Small intestine (tissue), 16 donors: Measurements from ENCODE around the gene P2RY11. TPM values are rescaled to one million over a fixed set of nuclear protein-coding genes. Genes with fewer than 3 reads are reported as not detected.

Source experiments
- DNase-seq, 2 donors: peaks; one replicate each; pipeline versions ENCODE4 v3.0.0 to v3.0.0-alpha.2; 2013
- FAIRE-seq: peaks from 2 replicates; lab custom pipeline; 2012; peaks lifted over from hg19 to GRCh38; lab: Jason Lieb, UNC
- H3K27ac ChIP-seq, 3 donors: one replicate each; pipeline ENCODE4 v1.5.1; 2013; ENCODE audit warnings: low read length in 2 of 3, mild to moderate bottlenecking in 2 of 3, control low read depth in 1 of 3, inconsistent platforms in 1 of 3, low read depth in 1 of 3, moderate library complexity in 1 of 3
- H3K27me3 ChIP-seq, 3 donors: one replicate each; pipeline ENCODE4 v1.6.1; 2013; ENCODE audit warnings: low read length in 3 of 3, inconsistent platforms in 1 of 3; ENCODE audit not compliant: control insufficient read depth in 3 of 3, insufficient read depth in 3 of 3
- H3K36me3 ChIP-seq, 3 donors: one replicate each; pipeline ENCODE4 v1.6.1; 2013; ENCODE audit warnings: low read length in 3 of 3, inconsistent platforms in 1 of 3, low read depth in 1 of 3, mild to moderate bottlenecking in 1 of 3, moderate library complexity in 1 of 3; ENCODE audit not compliant: control insufficient read depth in 3 of 3, insufficient read depth in 2 of 3
- H3K4me1 ChIP-seq, 3 donors: one replicate each; pipeline ENCODE4 v1.6.1; 2013; ENCODE audit warnings: low read length in 2 of 3, inconsistent platforms in 1 of 3, low read depth in 1 of 3, mild to moderate bottlenecking in 1 of 3, moderate library complexity in 1 of 3; ENCODE audit not compliant: control insufficient read depth in 3 of 3, insufficient read depth in 2 of 3
- H3K4me3 ChIP-seq, 3 donors: one replicate each; pipeline ENCODE4 v1.5.1; 2013; ENCODE audit warnings: low read length in 3 of 3, control low read depth in 1 of 3, inconsistent platforms in 1 of 3, low read depth in 1 of 3, mild to moderate bottlenecking in 1 of 3, moderate library complexity in 1 of 3
- H3K9me3 ChIP-seq, 2 donors: one replicate each; pipeline ENCODE4 v1.6.1; 2013; ENCODE audit warnings: low read depth in 1 of 2, low read length in 1 of 2; ENCODE audit not compliant: control insufficient read depth in 2 of 2, insufficient read depth in 1 of 2
- WGBS, 3 donors: extraction: QIAGEN DNeasy Blood & Tissue Kit; methylation state at CpG; one replicate each; pipeline ENCODE4 v1.1.7; 2013; 5-methylcytosine and 5-hydroxymethylcytosine counted together
- long read RNA-seq, 10 donors: transcript quantifications; one replicate each; lab custom pipeline, GENCODE V29; 2026
- polyA plus RNA-seq, 4 donors: library from polyadenylated mRNA; stranded (reverse) in 3 of 4; unstranded in 1 of 4; fragments of 200-250 nt in 3 of 4; fragments of 120-200 nt in 1 of 4; gene quantifications; one replicate each; pipeline versions ENCODE4 v1.2.1 to v1.2.3, GENCODE V29; 2013
- donor health status: healthy with polysubstance abuse.
- donor health status: control.
- donor health status: control.
- donor health status: Bipolar disorder and iron deficiency.
- donor health status: healthy.

Gene P2RY11, protein sequence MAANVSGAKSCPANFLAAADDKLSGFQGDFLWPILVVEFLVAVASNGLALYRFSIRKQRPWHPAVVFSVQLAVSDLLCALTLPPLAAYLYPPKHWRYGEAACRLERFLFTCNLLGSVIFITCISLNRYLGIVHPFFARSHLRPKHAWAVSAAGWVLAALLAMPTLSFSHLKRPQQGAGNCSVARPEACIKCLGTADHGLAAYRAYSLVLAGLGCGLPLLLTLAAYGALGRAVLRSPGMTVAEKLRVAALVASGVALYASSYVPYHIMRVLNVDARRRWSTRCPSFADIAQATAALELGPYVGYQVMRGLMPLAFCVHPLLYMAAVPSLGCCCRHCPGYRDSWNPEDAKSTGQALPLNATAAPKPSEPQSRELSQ
- 10 to 100 TPM in 2 of 4 donors, 1 to 10 TPM in 2; 3.8 to 14.6 (median 9.9) TPM for polyA plus RNA-seq
- long read RNA-seq, donor 1 = 0 reads
- long read RNA-seq, donor 2 = 0 reads
- long read RNA-seq, donor 3 = 0 reads
- long read RNA-seq, donor 4 = 0 reads
- long read RNA-seq, donor 5 = 0 reads
- long read RNA-seq, donor 6, partial matches to known transcripts = 0 of 2 reads
- long read RNA-seq, donor 6, other reads (novel, unspliced or antisense) = 0 of 2 reads
- long read RNA-seq, donor 7 = 0 reads
- long read RNA-seq, donor 8, partial matches to known transcripts = 5 of 30 reads
- long read RNA-seq, donor 8, other reads (novel, unspliced or antisense) = 25 of 30 reads
- long read RNA-seq, donor 9 = 0 reads
- long read RNA-seq, donor 10 = 0 reads

DNA sequence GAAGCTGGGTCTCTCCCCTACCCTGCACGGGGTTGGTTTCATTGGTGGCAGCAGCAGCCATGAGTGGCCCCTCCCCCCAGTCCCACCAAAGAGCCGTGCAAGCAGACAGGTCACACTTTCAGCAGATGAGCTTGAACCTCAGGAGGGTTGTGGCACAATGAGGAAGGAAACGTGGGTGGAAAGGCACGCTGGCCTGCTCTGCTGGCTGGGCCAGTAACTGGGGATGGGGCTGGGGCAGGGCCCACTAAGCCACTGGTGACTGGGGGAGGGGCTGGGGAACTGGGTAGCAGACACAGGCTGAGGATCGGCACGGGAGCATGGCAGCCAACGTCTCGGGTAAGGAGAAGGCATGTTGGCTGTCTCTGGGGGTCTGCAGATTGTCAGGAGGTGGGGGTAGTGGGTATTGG, at the start of gene P2RY11:
Gene P2RY11 (plus strand): TSS at position 289 of the 407 bp plus-strand sequence. CDS start 29 bp downstream, at position 318.
- Histone ChIP-seq H3K27ac (peak within 1 kb of the TSS in 2 of 3 donors; percentile 2 to 42), H3K36me3 (peaks cover 12 to 85% (median 29%) of the 10 kb centered on the region in 3 donors)
- 52 to 68% (median 56%) methylated on average over 8 of the region's 8 CpGs for WGBS, 3 donors

DNA sequence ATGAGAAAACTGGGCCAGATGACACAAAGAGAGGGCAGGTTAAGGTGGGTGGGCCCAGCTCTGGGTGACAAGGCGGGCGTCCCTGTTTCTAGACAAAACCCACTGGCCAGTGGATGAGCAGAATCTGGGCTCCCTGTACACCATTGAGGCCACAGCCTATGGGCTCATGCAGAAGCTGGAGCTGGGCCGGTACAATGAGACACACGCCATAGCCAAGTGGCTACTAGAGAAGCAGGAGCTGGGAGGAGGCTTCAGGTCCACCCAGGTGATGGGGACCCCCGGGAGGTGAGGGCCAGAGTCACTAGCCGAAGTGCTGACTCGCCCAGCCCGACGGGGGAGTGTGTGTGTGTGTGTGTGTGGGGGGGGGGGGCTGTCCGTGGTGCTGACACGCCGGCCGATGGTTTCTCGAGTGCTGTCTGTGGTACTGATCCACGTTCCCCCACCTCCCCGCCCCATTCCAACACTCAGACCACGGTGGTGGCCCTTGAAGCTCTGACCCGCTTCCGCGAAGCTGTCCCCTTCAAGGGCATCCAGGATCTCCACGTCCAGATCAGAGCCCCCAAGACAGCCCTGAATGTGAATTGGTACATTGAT, 49.7 kb upstream of the P2RY11 start:
- Histone ChIP-seq H3K9me3 (no peaks in the 10 kb centered on the region), H3K4me1 (no peaks in the 10 kb centered on the region), H3K4me3 (no peak overlapping the region), H3K36me3 (no peaks in the 10 kb centered on the region), H3K27ac (no peak overlapping the region), H3K27me3 (no peaks in the 10 kb centered on the region)
- 32 to 43% (median 32%) methylated on average over 14 to 21 of the region's 21 CpGs for WGBS, 3 donors
- FAIRE-seq (no peak), DNase-seq (no peak)

More for the DNA sequence above, at the start of gene P2RY11:
- DNase-seq (peak in 1 of 2 donors; percentile 50), FAIRE-seq (no peak)
- H3K9me3 ChIP-seq = no peaks in the 10 kb centered on the region
- no peaks in the 10 kb centered on the region for H3K27me3 ChIP-seq
- H3K4me3 ChIP-seq = peak within 1 kb of the TSS in 1 of 3 donors; percentile 17
- H3K4me1 ChIP-seq = peaks cover 3 to 11% (median 4%) of the 10 kb centered on the region in 3 donors

DNA sequence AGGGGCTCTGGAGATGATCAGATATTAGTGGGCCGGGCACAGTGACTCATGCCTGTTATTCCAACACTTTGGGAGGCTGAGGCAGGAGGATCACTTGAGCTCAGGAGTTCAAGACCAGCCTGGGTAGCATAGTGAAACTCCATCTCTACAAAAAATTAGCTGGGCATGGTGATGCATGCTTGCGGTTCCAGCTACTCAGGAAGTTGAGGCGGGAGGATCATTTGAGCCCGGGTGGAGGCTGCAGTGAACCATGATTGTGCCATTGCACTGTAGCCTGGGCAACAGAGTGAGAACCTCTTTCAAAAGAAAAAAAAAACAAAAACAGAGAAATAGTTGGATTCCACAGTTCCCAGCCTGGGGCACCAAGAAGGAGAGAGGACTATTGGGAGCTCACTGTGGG, 43.3 kb upstream of the P2RY11 start:
- Histone ChIP-seq H3K27me3 (no peaks in the 10 kb centered on the region), H3K9me3 (peaks cover 0 to under 1% of the 10 kb centered on the region in 2 donors), H3K36me3 (no peaks in the 10 kb centered on the region), H3K4me1 (no peaks in the 10 kb centered on the region), H3K27ac (no peak overlapping the region), H3K4me3 (no peak overlapping the region)
- FAIRE-seq = no peak
- DNase-seq = no peak
- 64 to 66% (median 64%) methylated on average over 4 of the region's 4 CpGs for WGBS, 3 donors

DNA sequence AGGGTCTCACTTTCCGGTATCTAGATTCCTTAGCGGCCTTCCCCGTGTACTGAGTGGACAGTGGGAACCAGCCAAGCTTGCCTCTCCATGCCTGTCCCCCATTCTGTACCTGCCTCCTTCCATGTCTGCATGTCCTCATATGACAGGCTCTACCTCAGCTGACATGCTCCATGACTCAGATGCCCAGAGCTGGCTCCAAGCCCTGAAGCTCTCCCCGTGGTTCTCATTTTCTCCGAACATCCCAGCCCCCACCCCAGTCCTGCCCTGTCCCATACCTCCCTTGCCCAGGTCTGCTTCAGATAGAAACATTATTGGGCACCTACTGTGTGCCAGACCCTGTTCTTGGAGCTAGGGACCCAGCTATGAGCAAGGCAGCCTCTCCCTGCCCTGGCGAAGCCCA, 42.4 kb upstream of the P2RY11 start:
- Histone ChIP-seq H3K36me3 (no peaks in the 10 kb centered on the region), H3K27me3 (no peaks in the 10 kb centered on the region), H3K9me3 (peaks cover 0 to 9% of the 10 kb centered on the region in 2 donors), H3K4me1 (no peaks in the 10 kb centered on the region), H3K4me3 (no peak overlapping the region), H3K27ac (no peak overlapping the region)
- DNase-seq = no peak
- 58 to 75% (median 63%) methylated on average over 6 of the region's 6 CpGs for whole genome bisulfite sequencing, 3 donors
- no peak for FAIRE-seq

DNA sequence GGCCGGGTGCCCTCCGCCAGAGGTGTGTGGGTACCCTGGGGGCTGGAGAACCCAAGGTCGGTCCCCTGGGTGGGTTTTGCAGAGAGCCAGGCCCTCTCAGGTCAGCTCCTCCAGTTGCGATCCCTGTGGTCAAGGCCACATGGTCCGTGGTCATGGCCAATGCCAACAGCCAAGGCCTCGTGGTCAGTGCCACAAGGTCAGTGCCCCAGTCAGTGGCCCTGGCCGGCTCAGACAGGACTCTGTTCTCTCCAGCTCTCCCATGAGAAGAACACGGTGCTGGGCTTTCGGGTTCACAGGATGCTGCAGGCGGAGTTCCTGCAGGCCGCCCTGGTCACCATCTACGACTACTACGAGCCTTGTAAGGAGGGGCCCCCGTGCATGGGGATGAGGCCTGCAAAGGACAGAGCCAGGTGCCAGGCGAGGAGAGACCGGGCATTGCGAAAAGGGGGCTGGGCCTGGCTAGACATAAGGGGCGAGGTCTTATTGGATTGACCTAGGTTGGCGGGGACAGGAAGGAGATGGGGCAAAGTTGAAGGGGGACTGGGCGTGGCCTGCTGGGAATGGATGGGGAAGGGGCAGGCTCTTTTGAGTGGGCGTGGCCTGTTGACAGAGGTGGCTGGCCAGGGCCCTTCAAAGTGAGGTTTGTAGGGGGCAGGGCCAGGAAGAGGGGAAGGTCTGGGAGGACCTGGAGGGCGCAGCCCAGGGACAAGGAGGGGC, 40.6 kb upstream of the P2RY11 start:
- 68 to 74% (median 74%) methylated on average over 22 of the region's 22 CpGs for WGBS, 3 donors
- no peak for FAIRE-seq

DNA sequence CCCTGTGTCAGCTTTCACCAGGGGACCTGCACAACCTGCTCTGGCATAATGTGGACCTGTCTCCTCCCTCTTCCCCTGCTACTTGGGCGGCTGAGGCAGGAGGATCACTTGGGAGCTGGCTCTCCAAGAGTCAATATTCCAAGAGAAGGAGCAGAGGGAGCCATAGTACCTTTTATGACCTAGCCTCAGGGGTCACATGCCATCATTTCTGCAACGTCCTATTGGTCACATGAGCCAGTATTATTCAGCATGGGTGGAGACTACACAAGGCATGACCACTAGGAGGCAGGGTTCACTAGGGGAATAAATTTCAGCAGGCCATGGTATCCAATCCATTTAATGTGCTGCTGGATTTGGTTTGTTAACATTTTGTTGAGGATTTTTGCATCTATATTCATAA, 37.3 kb upstream of the P2RY11 start:
- FAIRE-seq (no peak), DNase-seq (peak in 1 of 2 donors; percentile 52)
- H3K4me3 ChIP-seq = no peak overlapping the region
- H3K27me3 ChIP-seq = no peaks in the 10 kb centered on the region
- H3K36me3 ChIP-seq = no peaks in the 10 kb centered on the region
- 48 to 56% (median 54%) methylated on average over 2 of the region's 2 CpGs for WGBS, 3 donors
- H3K27ac ChIP-seq = no peak overlapping the region
- H3K9me3 ChIP-seq = peaks cover 0 to 11% of the 10 kb centered on the region in 2 donors
- H3K4me1 ChIP-seq = no peaks in the 10 kb centered on the region

More for the DNA sequence above, 40.6 kb upstream of the P2RY11 start:
- no peak for DNase-seq
- Histone ChIP-seq H3K27me3 (no peaks in the 10 kb centered on the region), H3K9me3 (peaks cover 0 to 11% of the 10 kb centered on the region in 2 donors), H3K36me3 (no peaks in the 10 kb centered on the region), H3K27ac (no peak overlapping the region), H3K4me1 (no peaks in the 10 kb centered on the region), H3K4me3 (no peak overlapping the region)

DNA sequence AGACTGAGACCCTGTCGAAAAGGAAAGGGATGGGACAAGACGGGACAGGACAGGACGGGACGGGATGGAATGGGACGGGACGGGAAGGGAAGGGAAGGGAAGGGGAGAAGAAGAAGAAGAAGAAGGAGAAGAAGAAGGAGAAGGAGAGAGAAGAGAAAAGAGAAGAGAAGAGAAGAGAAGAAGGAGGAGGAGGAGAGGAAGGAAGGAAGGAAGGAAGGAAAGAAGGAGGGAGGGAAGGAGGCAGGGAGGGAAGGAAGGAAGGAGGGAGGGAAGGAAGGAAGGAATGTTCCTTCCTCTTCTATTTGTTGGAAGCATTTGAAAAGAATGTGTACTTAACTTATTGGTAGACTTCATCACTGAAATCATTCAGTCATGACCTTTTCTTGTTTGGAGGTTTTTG, 35.0 kb upstream of the P2RY11 start:
- Histone ChIP-seq H3K4me1 (no peaks in the 10 kb centered on the region), H3K36me3 (no peaks in the 10 kb centered on the region), H3K27me3 (no peaks in the 10 kb centered on the region), H3K27ac (no peak overlapping the region), H3K4me3 (no peak overlapping the region), H3K9me3 (peaks cover 0 to 11% of the 10 kb centered on the region in 2 donors)
- DNase-seq (no peak), FAIRE-seq (no peak)
- WGBS, 3 donors = 76 to 81% (median 77%) methylated on average over 6 of the region's 6 CpGs

DNA sequence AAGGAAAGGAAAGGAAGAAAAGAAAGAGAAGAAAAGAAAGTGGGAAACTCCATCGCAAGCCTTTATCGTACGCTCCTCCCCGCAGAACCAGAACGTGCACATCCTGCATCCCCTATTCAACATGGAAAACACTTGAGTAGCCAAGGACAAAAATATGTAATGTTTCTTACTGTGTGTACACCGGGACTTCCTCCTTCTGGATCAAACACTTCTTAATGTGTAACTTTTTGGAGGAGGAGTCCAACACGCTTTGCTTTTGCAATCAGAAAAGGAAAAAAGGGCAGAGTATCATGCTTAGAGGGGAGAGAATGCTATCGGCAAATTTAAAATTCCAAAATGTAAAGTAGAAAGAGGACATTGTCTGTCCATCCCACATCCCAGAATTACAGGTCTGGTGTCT, 33.2 kb upstream of the P2RY11 start:
- Histone ChIP-seq H3K27ac (no peak overlapping the region), H3K9me3 (peaks cover 0 to 10% of the 10 kb centered on the region in 2 donors), H3K4me3 (no peak overlapping the region), H3K27me3 (no peaks in the 10 kb centered on the region), H3K36me3 (no peaks in the 10 kb centered on the region), H3K4me1 (no peaks in the 10 kb centered on the region)
- DNase-seq (no peak), FAIRE-seq (no peak)
- WGBS, 3 donors = 61 to 66% (median 62%) methylated on average over 8 of the region's 8 CpGs
